GM21528 (cell line): ENCODE measurements around the gene TIPRL.

Experiments
- ATAC-seq: cut with Tn5 transposase; IDR thresholded peaks from one replicate; pipeline ENCODE4 v1.9.1; 2021; ENCODE audit warnings: mild to moderate bottlenecking, moderate library complexity; ENCODE audit not compliant: unreplicated experiment, low FRiP score

The TIPRL gene

DNA sequence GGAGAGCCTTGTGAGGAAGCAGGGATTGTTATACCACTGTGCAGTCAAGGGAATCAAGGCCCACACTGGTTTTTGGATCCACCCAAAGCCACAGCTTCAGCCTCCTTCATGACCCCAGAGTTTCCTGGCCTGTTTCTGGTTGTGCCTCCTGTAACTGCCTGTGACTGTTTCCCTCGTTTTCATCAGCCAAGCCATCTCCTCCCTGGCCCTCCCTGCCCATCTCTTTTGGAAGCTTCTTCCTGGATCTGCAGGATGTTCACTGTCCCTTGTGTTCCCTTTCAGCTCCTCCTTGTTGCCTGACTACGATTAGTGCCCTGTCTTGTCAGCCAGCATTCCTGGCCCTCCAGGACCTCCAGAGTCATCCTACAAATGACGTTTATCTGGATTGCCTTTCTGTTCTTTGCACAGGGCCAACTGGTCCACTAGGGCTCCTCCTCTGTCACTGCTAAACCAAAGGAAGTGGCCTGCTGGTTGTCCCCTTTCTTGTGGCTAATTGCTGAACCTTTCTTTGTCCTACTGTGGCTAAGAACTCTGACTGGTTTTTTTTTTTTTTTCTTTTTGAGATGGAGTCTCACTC is 65.0 kb downstream of the TIPRL start:
- no peak for ATAC-seq

DNA sequence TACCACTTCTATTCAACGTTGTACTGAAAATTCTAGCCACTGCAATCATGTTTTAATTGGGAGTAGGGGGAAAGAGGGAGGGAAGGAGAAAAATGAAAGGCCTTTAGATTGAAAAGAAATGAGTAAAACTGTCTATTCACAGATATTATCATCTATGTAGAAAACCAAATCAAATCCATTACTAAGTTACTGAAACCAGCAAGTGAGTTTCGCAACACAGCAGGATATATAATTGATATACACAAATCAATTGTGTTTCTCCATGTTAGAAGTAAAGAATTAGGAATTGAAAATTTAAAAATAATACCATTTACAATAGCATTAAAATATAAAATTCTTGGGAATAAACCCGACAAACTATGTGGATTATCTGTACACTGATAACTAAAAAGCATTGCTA is 66.3 kb downstream of the TIPRL start:
- no peak for ATAC-seq

DNA sequence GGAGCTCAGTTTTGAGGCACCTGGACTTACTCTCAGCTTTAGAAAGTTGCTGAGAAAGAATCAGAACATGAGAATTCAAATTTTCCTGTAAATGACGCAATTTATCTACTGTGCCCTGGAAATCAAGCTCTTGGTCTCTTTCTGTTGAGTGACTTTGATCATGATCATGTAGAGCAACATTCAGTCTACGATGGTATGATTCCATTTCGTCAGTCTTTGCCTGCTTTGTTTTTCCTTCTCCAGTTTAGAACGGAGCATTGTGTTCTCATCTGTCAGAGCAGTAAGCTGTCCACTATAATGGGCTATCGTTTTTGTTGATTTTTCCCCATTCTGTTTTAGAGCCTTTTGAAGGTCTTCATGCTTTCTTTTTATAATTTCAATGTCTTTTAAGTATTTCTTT is 67.7 kb downstream of the TIPRL start:
- no peak for ATAC-seq
